Activated T-cell treated with anti-CD3 and anti-CD28 coated beads, Interleukin-2, amount 50 U/mL, for 48 hours (primary cell): ENCODE results near the gene GPR17.
A peak's percentile ranks its signal among the peaks of the same experiment; 100 is the strongest.

Source experiments
- DNase-seq, 2 experiments: peaks; one replicate each; pipeline ENCODE4 v3.0.0-alpha.2; 2020

The GPR17 gene

GRCh38 chr2:127672341-127673224 lies 26.6 kb downstream of the GPR17 start:
- DNase-seq = peak in 1 of 2 experiments; percentile 17

GRCh38 chr2:127673291-127674069 lies 27.5 kb downstream of the GPR17 start:
- DNase-seq = no peak

- DNase-seq = peak in 1 of 2 experiments; percentile 42
These were observed 28.6 kb downstream of the GPR17 start for GRCh38 chr2:127674241-127675209.

- DNase-seq = peak in 1 of 2 experiments; percentile 24
These were observed 29.6 kb downstream of the GPR17 start, which contains the start of gene LIMS2 for GRCh38 chr2:127675331-127676261. Gene LIMS2 (minus strand): TSS chr2:127675530. CDS start chr2:127675024, 506 bp downstream.

- no peak for DNase-seq
These were observed 31.0 kb downstream of the GPR17 start for GRCh38 chr2:127676906-127677305.

- no peak for DNase-seq
These were observed 32.6 kb downstream of the GPR17 start for GRCh38 chr2:127678531-127678930.

- DNase-seq = no peak
These were observed 33.0 kb downstream of the GPR17 start for GRCh38 chr2:127678991-127679390.

- DNase-seq = no peak
These were observed 33.9 kb downstream of the GPR17 start for GRCh38 chr2:127679680-127680361.

- DNase-seq = no peak
These were observed 34.8 kb downstream of the GPR17 start for GRCh38 chr2:127680706-127681287.

GRCh38 chr2:127681288-127681804 lies 35.4 kb downstream of the GPR17 start:
- peak in 1 of 2 experiments; percentile 16 for DNase-seq

GRCh38 chr2:127681976-127682857 lies 36.3 kb downstream of the GPR17 start:
- no peak for DNase-seq

- DNase-seq = no peak
These were observed 37.1 kb downstream of the GPR17 start for GRCh38 chr2:127683056-127683455.

GRCh38 chr2:127683757-127684156 lies 37.8 kb downstream of the GPR17 start:
- no peak for DNase-seq

- DNase-seq = no peak
These were observed 39.6 kb downstream of the GPR17 start for GRCh38 chr2:127685410-127686080.

GRCh38 chr2:127688405-127688804 lies 42.5 kb downstream of the GPR17 start:
- DNase-seq = no peak

- no peak for DNase-seq
These were observed 44.7 kb downstream of the GPR17 start for GRCh38 chr2:127690696-127691095.

- DNase-seq = no peak
These were observed 49.0 kb downstream of the GPR17 start for GRCh38 chr2:127694986-127695385.
